ENCODE measurements around the gene LAMP1.
"Not testable (repeated sequence)": the region's sequence is repeated elsewhere in the genome, so short reads cannot be mapped to it uniquely, and the experiment has no call there.

LAMP1 gene

GRCh38 chr13:113295776-113296175 lies 1.3 kb upstream of the LAMP1 start:
- Histone ChIP-seq H3K4me1 (ENCODE audit: control insufficient read depth in 1 of 2, insufficient read depth in 2 of 2, low read length in 2 of 2) (peaks cover 4 to 15% of the 10 kb centered on the region in 2 donors), H3K9ac (ENCODE audit: low read depth in 1 of 2, low read length in 2 of 2) (no peak overlapping the region), H3K4me3 (ENCODE audit: low read depth in 1 of 2, low read length in 2 of 2) (no peak overlapping the region), H3K9me3 (ENCODE audit: control insufficient read depth in 1 of 2, low read length in 2 of 2) (no peaks in the 10 kb centered on the region), H3K27me3 (ENCODE audit: control insufficient read depth in 1 of 2, insufficient read depth in 2 of 2, low read length in 2 of 2) (peaks cover 3 to 11% of the 10 kb centered on the region in 2 donors), H3K36me3 (ENCODE audit: control insufficient read depth in 1 of 2, insufficient read depth in 2 of 2, low read length in 2 of 2) (no peaks in the 10 kb centered on the region), H3K27ac (ENCODE audit: low read depth, low read length) (no peak overlapping the region)

- Histone ChIP-seq H3K4me3 (ENCODE audit: low read depth in 1 of 2, low read length in 2 of 2) (peak overlapping the region; percentile 94), H3K9me3 (ENCODE audit: control insufficient read depth in 1 of 2, low read length in 2 of 2) (no peaks in the 10 kb centered on the region), H3K36me3 (ENCODE audit: control insufficient read depth in 1 of 2, insufficient read depth in 2 of 2, low read length in 2 of 2) (peaks cover 0 to under 1% of the 10 kb centered on the region in 2 donors), H3K9ac (ENCODE audit: low read depth in 1 of 2, low read length in 2 of 2) (peak overlapping the region; percentile 75 to 77), H3K27me3 (ENCODE audit: control insufficient read depth in 1 of 2, insufficient read depth in 2 of 2, low read length in 2 of 2) (peaks cover 0 to 4% of the 10 kb centered on the region in 2 donors), H3K4me1 (ENCODE audit: control insufficient read depth in 1 of 2, insufficient read depth in 2 of 2, low read length in 2 of 2) (peaks cover 0 to 15% of the 10 kb centered on the region in 2 donors), H3K27ac (ENCODE audit: low read depth, low read length) (peak overlapping the region; percentile 32)
These were observed 467 bp downstream of the LAMP1 start for GRCh38 chr13:113297370-113298042.

GRCh38 chr13:113298043-113298945 lies 1.3 kb downstream of the LAMP1 start:
- Histone ChIP-seq H3K9me3 (ENCODE audit: control insufficient read depth in 1 of 2, low read length in 2 of 2) (no peaks in the 10 kb centered on the region), H3K36me3 (ENCODE audit: control insufficient read depth in 1 of 2, insufficient read depth in 2 of 2, low read length in 2 of 2) (peaks cover 0 to 8% of the 10 kb centered on the region in 2 donors), H3K4me1 (ENCODE audit: control insufficient read depth in 1 of 2, insufficient read depth in 2 of 2, low read length in 2 of 2) (peaks cover 0 to 15% of the 10 kb centered on the region in 2 donors), H3K27me3 (ENCODE audit: control insufficient read depth in 1 of 2, insufficient read depth in 2 of 2, low read length in 2 of 2) (peaks cover 0 to under 1% of the 10 kb centered on the region in 2 donors), H3K4me3 (ENCODE audit: low read depth in 1 of 2, low read length in 2 of 2) (peak overlapping the region; percentile 94), H3K27ac (ENCODE audit: low read depth, low read length) (no peak overlapping the region), H3K9ac (ENCODE audit: low read depth in 1 of 2, low read length in 2 of 2) (peak overlapping the region; percentile 75 to 77)

GRCh38 chr13:113299951-113300350 lies 2.9 kb downstream of the LAMP1 start:
- Histone ChIP-seq H3K4me3 (ENCODE audit: low read depth in 1 of 2, low read length in 2 of 2) (no peak overlapping the region), H3K27ac (ENCODE audit: low read depth, low read length) (no peak overlapping the region), H3K9ac (ENCODE audit: low read depth in 1 of 2, low read length in 2 of 2) (no peak overlapping the region), H3K9me3 (ENCODE audit: control insufficient read depth in 1 of 2, low read length in 2 of 2) (no peaks in the 10 kb centered on the region), H3K36me3 (ENCODE audit: control insufficient read depth in 1 of 2, insufficient read depth in 2 of 2, low read length in 2 of 2) (peaks cover 0 to 8% of the 10 kb centered on the region in 2 donors), H3K4me1 (ENCODE audit: control insufficient read depth in 1 of 2, insufficient read depth in 2 of 2, low read length in 2 of 2) (peaks cover 0 to 15% of the 10 kb centered on the region in 2 donors), H3K27me3 (ENCODE audit: control insufficient read depth in 1 of 2, insufficient read depth in 2 of 2, low read length in 2 of 2) (no peaks in the 10 kb centered on the region)

- Histone ChIP-seq H3K4me1 (ENCODE audit: control insufficient read depth in 1 of 2, insufficient read depth in 2 of 2, low read length in 2 of 2) (peaks cover 0 to 6% of the 10 kb centered on the region in 2 donors), H3K36me3 (ENCODE audit: control insufficient read depth in 1 of 2, insufficient read depth in 2 of 2, low read length in 2 of 2) (peaks cover 0 to 12% of the 10 kb centered on the region in 2 donors), H3K27ac (ENCODE audit: low read depth, low read length) (no peak overlapping the region)
These were observed 5.9 kb downstream of the LAMP1 start for GRCh38 chr13:113302986-113303385.

GRCh38 chr13:113304121-113304520 lies 7.1 kb downstream of the LAMP1 start:
- Histone ChIP-seq H3K4me3 (ENCODE audit: low read depth in 1 of 2, low read length in 2 of 2) (no peak overlapping the region), H3K9ac (ENCODE audit: low read depth in 1 of 2, low read length in 2 of 2) (no peak overlapping the region), H3K36me3 (ENCODE audit: control insufficient read depth in 1 of 2, insufficient read depth in 2 of 2, low read length in 2 of 2) (peaks cover 0 to 12% of the 10 kb centered on the region in 2 donors), H3K27ac (ENCODE audit: low read depth, low read length) (no peak overlapping the region), H3K27me3 (ENCODE audit: control insufficient read depth in 1 of 2, insufficient read depth in 2 of 2, low read length in 2 of 2) (no peaks in the 10 kb centered on the region), H3K9me3 (ENCODE audit: control insufficient read depth in 1 of 2, low read length in 2 of 2) (no peaks in the 10 kb centered on the region), H3K4me1 (ENCODE audit: control insufficient read depth in 1 of 2, insufficient read depth in 2 of 2, low read length in 2 of 2) (no peaks in the 10 kb centered on the region)

More at GRCh38 chr13:113302986-113303385, 5.9 kb downstream of the LAMP1 start:
- H3K9ac ChIP-seq (ENCODE audit: low read depth in 1 of 2, low read length in 2 of 2): no peak overlapping the region
- no peak overlapping the region for H3K4me3 ChIP-seq (ENCODE audit: low read depth in 1 of 2, low read length in 2 of 2)
- H3K9me3 ChIP-seq (ENCODE audit: control insufficient read depth in 1 of 2, low read length in 2 of 2): no peaks in the 10 kb centered on the region
- no peaks in the 10 kb centered on the region for H3K27me3 ChIP-seq (ENCODE audit: control insufficient read depth in 1 of 2, insufficient read depth in 2 of 2, low read length in 2 of 2)

GRCh38 chr13:113305208-113305607 lies 8.2 kb downstream of the LAMP1 start:
- no peaks in the 10 kb centered on the region for H3K27me3 ChIP-seq (ENCODE audit: control insufficient read depth in 1 of 2, insufficient read depth in 2 of 2, low read length in 2 of 2)
- H3K9ac ChIP-seq (ENCODE audit: low read depth in 1 of 2, low read length in 2 of 2): no peak overlapping the region
- peaks cover 0 to 3% of the 10 kb centered on the region in 2 donors for H3K4me1 ChIP-seq (ENCODE audit: control insufficient read depth in 1 of 2, insufficient read depth in 2 of 2, low read length in 2 of 2)
- no peak overlapping the region for H3K27ac ChIP-seq (ENCODE audit: low read depth, low read length)
- H3K36me3 ChIP-seq (ENCODE audit: control insufficient read depth in 1 of 2, insufficient read depth in 2 of 2, low read length in 2 of 2): peaks cover 0 to 18% of the 10 kb centered on the region in 2 donors
- no peaks in the 10 kb centered on the region for H3K9me3 ChIP-seq (ENCODE audit: control insufficient read depth in 1 of 2, low read length in 2 of 2)
- no peak overlapping the region for H3K4me3 ChIP-seq (ENCODE audit: low read depth in 1 of 2, low read length in 2 of 2)

GRCh38 chr13:113307491-113307890 lies 10.5 kb downstream of the LAMP1 start:
- Histone ChIP-seq H3K9me3 (ENCODE audit: control insufficient read depth in 1 of 2, low read length in 2 of 2) (no peaks in the 10 kb centered on the region), H3K27me3 (ENCODE audit: control insufficient read depth in 1 of 2, insufficient read depth in 2 of 2, low read length in 2 of 2) (no peaks in the 10 kb centered on the region), H3K36me3 (ENCODE audit: control insufficient read depth in 1 of 2, insufficient read depth in 2 of 2, low read length in 2 of 2) (peaks cover 17 to 39% of the 10 kb centered on the region in 2 donors), H3K27ac (ENCODE audit: low read depth, low read length) (no peak overlapping the region), H3K4me3 (ENCODE audit: low read depth in 1 of 2, low read length in 2 of 2) (no peak overlapping the region), H3K4me1 (ENCODE audit: control insufficient read depth in 1 of 2, insufficient read depth in 2 of 2, low read length in 2 of 2) (peaks cover 0 to 3% of the 10 kb centered on the region in 2 donors), H3K9ac (ENCODE audit: low read depth in 1 of 2, low read length in 2 of 2) (no peak overlapping the region)

GRCh38 chr13:113309473-113309872 lies 12.4 kb downstream of the LAMP1 start:
- no peak overlapping the region for H3K9ac ChIP-seq (ENCODE audit: low read depth in 1 of 2, low read length in 2 of 2)
- H3K36me3 ChIP-seq (ENCODE audit: control insufficient read depth in 1 of 2, insufficient read depth in 2 of 2, low read length in 2 of 2): peaks cover 17 to 37% of the 10 kb centered on the region in 2 donors
- H3K27me3 ChIP-seq (ENCODE audit: control insufficient read depth in 1 of 2, insufficient read depth in 2 of 2, low read length in 2 of 2): no peaks in the 10 kb centered on the region
- no peaks in the 10 kb centered on the region for H3K9me3 ChIP-seq (ENCODE audit: control insufficient read depth in 1 of 2, low read length in 2 of 2)
- peaks cover 0 to 3% of the 10 kb centered on the region in 2 donors for H3K4me1 ChIP-seq (ENCODE audit: control insufficient read depth in 1 of 2, insufficient read depth in 2 of 2, low read length in 2 of 2)
- H3K4me3 ChIP-seq (ENCODE audit: low read depth in 1 of 2, low read length in 2 of 2): no peak overlapping the region
- no peak overlapping the region for H3K27ac ChIP-seq (ENCODE audit: low read depth, low read length)

GRCh38 chr13:113314112-113314511 lies 17.1 kb downstream of the LAMP1 start:
- H3K4me3 ChIP-seq (ENCODE audit: low read depth in 1 of 2, low read length in 2 of 2); H3K4me1 ChIP-seq (ENCODE audit: control insufficient read depth in 1 of 2, insufficient read depth in 2 of 2, low read length in 2 of 2); H3K9me3 ChIP-seq (ENCODE audit: control insufficient read depth in 1 of 2, low read length in 2 of 2); H3K27me3 ChIP-seq (ENCODE audit: control insufficient read depth in 1 of 2, insufficient read depth in 2 of 2, low read length in 2 of 2); H3K27ac ChIP-seq (ENCODE audit: low read depth, low read length); H3K9ac ChIP-seq (ENCODE audit: low read depth in 1 of 2, low read length in 2 of 2): not testable (repeated sequence)
- peaks cover 30 to 56% of the 10 kb centered on the region in 2 donors for H3K36me3 ChIP-seq (ENCODE audit: control insufficient read depth in 1 of 2, insufficient read depth in 2 of 2, low read length in 2 of 2)

All from duodenal mucosa (tissue), 2 donors.